ENCODE data around the gene SCGB2A2.
A peak's percentile ranks its signal among the peaks of the same experiment; 100 is the strongest.

Gene SCGB2A2

GRCh38 chr11:62273284-62273683 is 3.3 kb downstream of the SCGB2A2 start:
- no peaks in the 10 kb centered on the region for H3K79me2 ChIP-seq (ENCODE audit: control insufficient read depth, insufficient read depth, low read length)
- no peak overlapping the region for H2BK15ac ChIP-seq (replicated peaks; ENCODE audit: low read depth)
- H3K27ac ChIP-seq (ENCODE audit: low read depth, low read length), result no peak overlapping the region
- H4K5ac ChIP-seq (ENCODE audit: low read length), result no peak overlapping the region
- no peak overlapping the region for H2AK5ac ChIP-seq (ENCODE audit: low read length)
- no peak overlapping the region for H3K18ac ChIP-seq (ENCODE audit: low read length)
- H3K79me1 ChIP-seq (ENCODE audit: low read length), result no peaks in the 10 kb centered on the region
- H3K4me2 ChIP-seq (ENCODE audit: low read length), result no peak overlapping the region
- H2BK5ac ChIP-seq (ENCODE audit: low read length), result no peak overlapping the region
- no peak for DNase-seq
- H3K23ac ChIP-seq (ENCODE audit: low read length), result no peak overlapping the region
- H3K56ac ChIP-seq (ENCODE audit: low read length), result no peak overlapping the region
- H2BK120ac ChIP-seq (ENCODE audit: low read depth, low read length), result no peak overlapping the region
- H3K36me3 ChIP-seq (ENCODE audit: control insufficient read depth, insufficient read depth, low read length), result no peaks in the 10 kb centered on the region
- no CpG with 5 or more reads among the region's 5 CpGs for WGBS (ENCODE audit: extremely low coverage, insufficient coverage, low lambda C conversion rate)
- H3K9ac ChIP-seq (ENCODE audit: low read length), result no peak overlapping the region
- no peak overlapping the region for H4K8ac ChIP-seq (ENCODE audit: low read depth, low read length)
- no peaks in the 10 kb centered on the region for H3K27me3 ChIP-seq (ENCODE audit: insufficient read depth, low read length, poor library complexity)
- H3K4ac ChIP-seq (ENCODE audit: low read depth, low read length), result no peak overlapping the region
- no peaks in the 10 kb centered on the region for H3K4me1 ChIP-seq (ENCODE audit: control insufficient read depth, low read depth, low read length)
- no peak overlapping the region for H3K4me3 ChIP-seq (ENCODE audit: low read length)

- Histone ChIP-seq H3K4me2 (ENCODE audit: low read length) (no peak overlapping the region), H3K79me2 (ENCODE audit: control insufficient read depth, insufficient read depth, low read length) (no peaks in the 10 kb centered on the region), H2BK5ac (ENCODE audit: low read length) (no peak overlapping the region), H3K4ac (ENCODE audit: low read depth, low read length) (no peak overlapping the region), H3K56ac (ENCODE audit: low read length) (no peak overlapping the region), H3K4me3 (ENCODE audit: low read length) (no peak overlapping the region), H4K5ac (ENCODE audit: low read length) (no peak overlapping the region), H3K23ac (ENCODE audit: low read length) (no peak overlapping the region), H2AK5ac (ENCODE audit: low read length) (no peak overlapping the region), H3K36me3 (ENCODE audit: control insufficient read depth, insufficient read depth, low read length) (no peaks in the 10 kb centered on the region), H3K27ac (ENCODE audit: low read depth, low read length) (no peak overlapping the region), H3K79me1 (ENCODE audit: low read length) (no peaks in the 10 kb centered on the region), H3K9ac (ENCODE audit: low read length) (no peak overlapping the region), H3K18ac (ENCODE audit: low read length) (no peak overlapping the region), H3K27me3 (ENCODE audit: insufficient read depth, low read length, poor library complexity) (no peaks in the 10 kb centered on the region), H3K4me1 (ENCODE audit: control insufficient read depth, low read depth, low read length) (no peaks in the 10 kb centered on the region), H4K8ac (ENCODE audit: low read depth, low read length) (no peak overlapping the region), H2BK15ac (replicated peaks; ENCODE audit: low read depth) (no peak overlapping the region), H2BK120ac (ENCODE audit: low read depth, low read length) (no peak overlapping the region)
- peak; percentile 51 for DNase-seq
- WGBS (ENCODE audit: extremely low coverage, insufficient coverage, low lambda C conversion rate), result no CpG with 5 or more reads among the region's 7 CpGs
Observed at GRCh38 chr11:62273789-62274275, 3.9 kb downstream of the SCGB2A2 start.

DNA sequence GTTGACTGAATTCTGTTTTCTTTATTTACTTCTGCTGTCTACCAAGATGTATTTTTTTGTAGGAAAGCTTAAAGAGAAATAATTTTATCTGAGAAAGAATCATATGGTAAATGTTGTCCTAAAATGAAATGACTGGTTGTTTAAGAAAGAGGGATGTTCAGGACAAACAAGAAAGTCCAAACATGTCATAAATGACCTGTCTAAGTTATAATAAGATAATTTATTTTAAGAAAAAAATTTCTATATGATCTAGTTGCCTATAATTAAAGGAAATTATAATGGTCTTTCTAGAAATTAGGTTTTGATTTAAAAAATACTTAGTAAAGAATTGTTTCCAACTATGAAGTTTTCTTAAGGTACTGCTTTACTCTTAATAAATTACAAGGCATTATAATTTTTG is 10.5 kb downstream of the SCGB2A2 start:
- Histone ChIP-seq H3K4me1 (ENCODE audit: control insufficient read depth, low read depth, low read length) (no peaks in the 10 kb centered on the region), H4K8ac (ENCODE audit: low read depth, low read length) (no peak overlapping the region), H2BK15ac (replicated peaks; ENCODE audit: low read depth) (no peak overlapping the region), H3K36me3 (ENCODE audit: control insufficient read depth, insufficient read depth, low read length) (no peaks in the 10 kb centered on the region), H3K27me3 (ENCODE audit: insufficient read depth, low read length, poor library complexity) (no peaks in the 10 kb centered on the region), H2BK120ac (ENCODE audit: low read depth, low read length) (no peak overlapping the region), H3K9ac (ENCODE audit: low read length) (no peak overlapping the region), H3K18ac (ENCODE audit: low read length) (no peak overlapping the region), H3K23ac (ENCODE audit: low read length) (no peak overlapping the region), H3K56ac (ENCODE audit: low read length) (no peak overlapping the region), H3K79me2 (ENCODE audit: control insufficient read depth, insufficient read depth, low read length) (no peaks in the 10 kb centered on the region), H4K5ac (ENCODE audit: low read length) (no peak overlapping the region), H2AK5ac (ENCODE audit: low read length) (no peak overlapping the region), H3K27ac (ENCODE audit: low read depth, low read length) (no peak overlapping the region), H3K79me1 (ENCODE audit: low read length) (no peaks in the 10 kb centered on the region), H3K4me2 (ENCODE audit: low read length) (no peak overlapping the region), H2BK5ac (ENCODE audit: low read length) (no peak overlapping the region), H3K4ac (ENCODE audit: low read depth, low read length) (no peak overlapping the region), H3K4me3 (ENCODE audit: low read length) (no peak overlapping the region)
- peak; percentile 15 for DNase-seq

GRCh38 chr11:62295504-62295903 is 25.5 kb downstream of the SCGB2A2 start:
- Histone ChIP-seq H3K4me2 (ENCODE audit: low read length) (no peak overlapping the region), H3K79me1 (ENCODE audit: low read length) (no peaks in the 10 kb centered on the region), H3K23ac (ENCODE audit: low read length) (no peak overlapping the region), H3K56ac (ENCODE audit: low read length) (no peak overlapping the region), H3K4me1 (ENCODE audit: control insufficient read depth, low read depth, low read length) (no peaks in the 10 kb centered on the region), H3K27ac (ENCODE audit: low read depth, low read length) (no peak overlapping the region), H4K8ac (ENCODE audit: low read depth, low read length) (no peak overlapping the region), H3K4ac (ENCODE audit: low read depth, low read length) (no peak overlapping the region), H2BK15ac (replicated peaks; ENCODE audit: low read depth) (no peak overlapping the region), H3K18ac (ENCODE audit: low read length) (no peak overlapping the region), H3K79me2 (ENCODE audit: control insufficient read depth, insufficient read depth, low read length) (no peaks in the 10 kb centered on the region), H2AK5ac (ENCODE audit: low read length) (no peak overlapping the region), H3K27me3 (ENCODE audit: insufficient read depth, low read length, poor library complexity) (no peaks in the 10 kb centered on the region), H3K9ac (ENCODE audit: low read length) (no peak overlapping the region), H3K4me3 (ENCODE audit: low read length) (no peak overlapping the region), H4K5ac (ENCODE audit: low read length) (no peak overlapping the region), H2BK120ac (ENCODE audit: low read depth, low read length) (no peak overlapping the region), H3K36me3 (ENCODE audit: control insufficient read depth, insufficient read depth, low read length) (no peaks in the 10 kb centered on the region), H2BK5ac (ENCODE audit: low read length) (no peak overlapping the region)
- DNase-seq, result peak; percentile 51
- no CpG with 5 or more reads among the region's 2 CpGs for WGBS (ENCODE audit: extremely low coverage, insufficient coverage, low lambda C conversion rate)

GRCh38 chr11:62298975-62299374 is 29.0 kb downstream of the SCGB2A2 start, which contains the start of gene SCGB1D4:
SCGB1D4 (minus strand) TSS chr11:62299075; CDS start chr11:62299010, 65 bp downstream.
- no peak within 1 kb of the TSS for H3K23ac ChIP-seq (ENCODE audit: low read length)
- no peak within 1 kb of the TSS for H3K4me3 ChIP-seq (ENCODE audit: low read length)

GRCh38 chr11:62306227-62306626 is 36.3 kb downstream of the SCGB2A2 start:
- Histone ChIP-seq H3K56ac (ENCODE audit: low read length) (no peak overlapping the region), H3K4ac (ENCODE audit: low read depth, low read length) (no peak overlapping the region)
- no CpG with 5 or more reads among the region's 6 CpGs for WGBS (ENCODE audit: extremely low coverage, insufficient coverage, low lambda C conversion rate)

More at GRCh38 chr11:62298975-62299374, 29.0 kb downstream of the SCGB2A2 start, which contains the start of gene SCGB1D4:
- H2BK5ac ChIP-seq (ENCODE audit: low read length), result no peak within 1 kb of the TSS
- H3K9ac ChIP-seq (ENCODE audit: low read length), result no peak within 1 kb of the TSS
- H2BK15ac ChIP-seq (replicated peaks; ENCODE audit: low read depth), result no peak within 1 kb of the TSS
- H4K5ac ChIP-seq (ENCODE audit: low read length), result no peak within 1 kb of the TSS
- no peak within 1 kb of the TSS for H3K4ac ChIP-seq (ENCODE audit: low read depth, low read length)
- H2BK120ac ChIP-seq (ENCODE audit: low read depth, low read length), result no peak within 1 kb of the TSS
- H3K79me2 ChIP-seq (ENCODE audit: control insufficient read depth, insufficient read depth, low read length), result no peaks in the 10 kb centered on the region
- H3K27ac ChIP-seq (ENCODE audit: low read depth, low read length), result no peak within 1 kb of the TSS
- WGBS (ENCODE audit: extremely low coverage, insufficient coverage, low lambda C conversion rate), result no CpG with 5 or more reads among the region's 7 CpGs
- no peaks in the 10 kb centered on the region for H3K27me3 ChIP-seq (ENCODE audit: insufficient read depth, low read length, poor library complexity)
- no peak within 1 kb of the TSS for H4K8ac ChIP-seq (ENCODE audit: low read depth, low read length)
- H3K4me1 ChIP-seq (ENCODE audit: control insufficient read depth, low read depth, low read length), result no peaks in the 10 kb centered on the region
- no peaks in the 10 kb centered on the region for H3K36me3 ChIP-seq (ENCODE audit: control insufficient read depth, insufficient read depth, low read length)
- no peak within 1 kb of the TSS for H3K56ac ChIP-seq (ENCODE audit: low read length)
- DNase-seq, result no peak
- no peak within 1 kb of the TSS for H3K4me2 ChIP-seq (ENCODE audit: low read length)
- no peak within 1 kb of the TSS for H3K18ac ChIP-seq (ENCODE audit: low read length)
- H3K79me1 ChIP-seq (ENCODE audit: low read length), result no peaks in the 10 kb centered on the region
- H2AK5ac ChIP-seq (ENCODE audit: low read length), result no peak within 1 kb of the TSS

More at GRCh38 chr11:62306227-62306626, 36.3 kb downstream of the SCGB2A2 start:
- H3K9ac ChIP-seq (ENCODE audit: low read length), result no peak overlapping the region
- H2BK15ac ChIP-seq (replicated peaks; ENCODE audit: low read depth), result no peak overlapping the region
- no peak overlapping the region for H2AK5ac ChIP-seq (ENCODE audit: low read length)
- H3K23ac ChIP-seq (ENCODE audit: low read length), result no peak overlapping the region
- H3K4me3 ChIP-seq (ENCODE audit: low read length), result no peak overlapping the region
- no peak overlapping the region for H4K8ac ChIP-seq (ENCODE audit: low read depth, low read length)
- no peaks in the 10 kb centered on the region for H3K79me1 ChIP-seq (ENCODE audit: low read length)
- no peak overlapping the region for H3K4me2 ChIP-seq (ENCODE audit: low read length)
- no peak for DNase-seq
- H4K5ac ChIP-seq (ENCODE audit: low read length), result no peak overlapping the region
- H2BK120ac ChIP-seq (ENCODE audit: low read depth, low read length), result no peak overlapping the region
- no peaks in the 10 kb centered on the region for H3K36me3 ChIP-seq (ENCODE audit: control insufficient read depth, insufficient read depth, low read length)
- H3K27me3 ChIP-seq (ENCODE audit: insufficient read depth, low read length, poor library complexity), result no peaks in the 10 kb centered on the region
- no peak overlapping the region for H3K18ac ChIP-seq (ENCODE audit: low read length)
- no peaks in the 10 kb centered on the region for H3K79me2 ChIP-seq (ENCODE audit: control insufficient read depth, insufficient read depth, low read length)
- H3K27ac ChIP-seq (ENCODE audit: low read depth, low read length), result no peak overlapping the region
- no peak overlapping the region for H2BK5ac ChIP-seq (ENCODE audit: low read length)
- H3K4me1 ChIP-seq (ENCODE audit: control insufficient read depth, low read depth, low read length), result no peaks in the 10 kb centered on the region
